HL-60/S4 (cell line): Measurements from ENCODE around the gene GAS5.
"Not testable (repeated sequence)": the region's sequence is repeated elsewhere in the genome, so short reads cannot be mapped to it uniquely, and the experiment has no call there.

Experiments
- in situ Hi-C: fragments of 300-500 bp; cut with MboI; formaldehyde crosslinking; loops from 2 replicates; pipeline ENCODE4 v1.14.3; 2022; ENCODE audit warnings: low sequenced_read_pairs

Gene GAS5

GRCh38 chr1:173870252-173871075, 2.7 kb upstream of the GAS5 start:
- in situ Hi-C loops = no loop called here

- in situ Hi-C loops = no loop called here
Observed at GRCh38 chr1:173869021-173869359, 1.2 kb upstream of the GAS5 start.

GRCh38 chr1:173868266-173869020, 654 bp upstream of the GAS5 start, which contains the start of gene ZBTB37:
Gene ZBTB37, plus strand, starts transcription at chr1:173868380. Its CDS starts 1,846 bp downstream, at chr1:173870226.
- in situ Hi-C loops = no loop called here

GRCh38 chr1:173867141-173867752, 542 bp downstream of the GAS5 start:
- in situ Hi-C loops = no loop called here

- in situ Hi-C loops = no loop called here
Observed at GRCh38 chr1:173866413-173867115, 1.2 kb downstream of the GAS5 start.

- in situ Hi-C loops = no loop called here
Observed at GRCh38 chr1:173865468-173866164, 2.2 kb downstream of the GAS5 start.

- in situ Hi-C loops = no loop called here
Observed at GRCh38 chr1:173864179-173864867, 3.5 kb downstream of the GAS5 start.

- in situ Hi-C loops = no loop called here
Observed at GRCh38 chr1:173863224-173864161, 4.3 kb downstream of the GAS5 start.

- in situ Hi-C loops = no loop called here
Observed at GRCh38 chr1:173862769-173863223, 5.0 kb downstream of the GAS5 start.

GRCh38 chr1:173862146-173862768, 5.5 kb downstream of the GAS5 start:
- in situ Hi-C loops = not testable (repeated sequence)

- in situ Hi-C loops = no loop called here
Observed at GRCh38 chr1:173861731-173862145, 6.1 kb downstream of the GAS5 start.

GRCh38 chr1:173860065-173860464, 7.7 kb downstream of the GAS5 start:
- in situ Hi-C loops = no loop called here

- in situ Hi-C loops = not testable (repeated sequence)
Observed at GRCh38 chr1:173859547-173859946, 8.2 kb downstream of the GAS5 start.

- in situ Hi-C loops = no loop called here
Observed at GRCh38 chr1:173857363-173857917, 10.3 kb downstream of the GAS5 start.

GRCh38 chr1:173856903-173857302, 10.9 kb downstream of the GAS5 start:
- in situ Hi-C loops = no loop called here

- in situ Hi-C loops = no loop called here
Observed at GRCh38 chr1:173856014-173856413, 11.8 kb downstream of the GAS5 start.

GRCh38 chr1:173853074-173853473, 14.7 kb downstream of the GAS5 start:
- in situ Hi-C loops = no loop called here

- in situ Hi-C loops = no loop called here
Observed at GRCh38 chr1:173852105-173852504, 15.7 kb downstream of the GAS5 start.
